HG03571 (cell line): ENCODE data around the gene SPCS1.

ENCODE experiments used
- ATAC-seq: cut with Tn5 transposase; IDR thresholded peaks from one replicate; pipeline ENCODE4 v1.9.1; 2021; ENCODE audit not compliant: unreplicated experiment

Gene SPCS1

DNA sequence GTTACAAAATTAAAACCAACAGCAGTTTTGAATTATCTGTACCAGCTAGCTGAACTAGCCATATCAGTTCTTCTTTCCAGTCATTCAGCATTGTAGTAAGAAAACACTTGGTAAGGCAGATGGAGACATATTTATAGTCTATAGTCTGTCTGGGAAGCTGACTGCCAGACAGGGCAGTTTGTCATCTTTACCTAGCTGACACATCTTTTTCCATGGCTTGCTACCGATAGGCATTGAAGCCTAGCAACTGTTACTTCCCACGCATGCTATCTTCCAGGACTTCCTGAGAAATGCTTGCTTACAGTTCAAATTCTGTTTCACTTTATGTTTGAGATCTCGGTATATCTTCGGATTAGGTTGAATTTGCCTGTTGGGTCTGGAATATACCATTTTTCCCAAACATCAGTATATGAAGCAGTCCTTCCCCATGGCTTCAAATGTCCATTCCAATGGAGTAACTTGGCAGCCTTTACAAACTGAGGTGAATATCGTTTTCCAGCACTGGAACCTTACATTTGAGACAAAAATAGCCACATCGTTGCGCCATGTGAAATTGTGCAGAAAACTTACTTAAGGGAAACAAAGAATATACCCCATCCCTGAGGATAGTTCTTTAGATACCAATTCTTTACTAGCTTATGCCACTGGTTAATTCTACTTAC, 11.2 kb upstream of the SPCS1 start:
- ATAC-seq, result no peak

DNA sequence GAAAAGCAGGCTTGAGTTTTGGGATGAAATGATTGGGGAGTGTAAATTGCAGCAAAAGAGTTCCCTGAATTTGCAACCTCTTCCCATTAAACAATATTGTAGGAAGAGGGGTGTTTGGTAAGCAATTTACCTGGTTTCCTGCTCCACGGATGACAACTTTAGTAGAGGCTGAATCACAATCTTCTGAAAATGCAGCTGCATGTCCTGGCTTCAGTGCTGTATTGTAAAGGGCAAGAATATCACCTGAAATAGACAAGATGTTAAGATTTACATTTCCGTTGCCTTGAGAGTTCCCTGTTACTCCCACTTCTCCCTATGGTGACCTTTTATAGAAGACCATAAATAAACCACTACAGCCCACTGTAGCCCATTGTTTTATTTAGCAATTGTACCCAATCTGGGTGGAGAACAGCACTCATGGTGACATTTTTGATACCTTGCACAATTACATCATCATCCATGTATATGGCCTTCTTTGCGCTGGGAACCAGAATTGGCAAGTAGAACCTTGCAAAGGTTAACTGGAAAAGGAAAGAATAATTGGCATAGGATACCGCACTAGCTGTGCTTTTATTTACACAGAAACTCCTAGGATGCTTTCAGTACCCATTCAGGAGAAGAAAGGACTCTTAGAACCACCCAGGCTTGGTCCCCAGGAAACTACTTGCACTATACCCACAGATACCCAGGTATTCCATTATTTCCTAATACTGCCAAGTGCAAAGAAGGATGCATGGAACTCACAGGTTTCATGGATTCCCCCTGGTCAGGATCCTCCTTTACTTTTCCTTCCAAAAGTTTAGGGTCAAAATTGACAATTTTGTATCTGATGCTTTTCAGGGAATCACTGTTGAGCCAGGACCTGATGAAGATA, 9.9 kb upstream of the SPCS1 start:
- no peak for ATAC-seq

DNA sequence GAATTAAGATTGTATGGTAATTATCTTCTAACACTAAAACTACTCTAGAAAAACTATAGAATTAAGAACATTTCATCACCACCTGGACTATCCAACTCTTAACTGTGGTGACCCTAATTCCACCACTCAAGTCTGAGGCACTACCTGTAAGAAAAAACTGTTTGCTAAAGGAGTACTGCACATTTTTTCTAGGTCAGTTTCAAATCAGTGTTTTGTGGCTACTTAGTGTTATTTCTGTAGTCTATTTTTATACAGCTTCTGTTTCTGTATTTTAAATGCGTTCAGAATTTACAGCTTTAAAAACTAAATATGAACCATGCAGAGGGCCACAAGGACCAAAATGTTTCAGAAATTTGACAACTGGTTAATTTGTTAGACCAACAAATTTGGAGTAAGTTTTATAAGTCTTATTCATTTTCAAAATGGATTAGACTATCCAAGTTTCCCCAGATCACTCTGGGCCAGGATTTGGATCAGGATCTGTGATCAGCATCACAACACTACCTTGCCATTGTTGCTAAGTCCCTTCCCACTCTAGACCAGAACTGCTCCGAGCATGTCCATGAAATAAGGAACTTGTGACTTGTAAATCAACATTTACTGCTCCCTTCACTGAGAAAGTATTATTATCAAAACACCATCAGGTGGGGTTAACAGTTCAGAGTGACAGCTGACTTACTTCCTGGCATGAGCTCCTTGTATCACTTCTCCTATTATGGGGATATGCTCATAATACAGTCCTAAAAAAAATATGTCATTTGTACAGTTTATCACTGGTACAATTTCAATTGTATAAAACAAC, 8.9 kb upstream of the SPCS1 start:
- ATAC-seq, result no peak

DNA sequence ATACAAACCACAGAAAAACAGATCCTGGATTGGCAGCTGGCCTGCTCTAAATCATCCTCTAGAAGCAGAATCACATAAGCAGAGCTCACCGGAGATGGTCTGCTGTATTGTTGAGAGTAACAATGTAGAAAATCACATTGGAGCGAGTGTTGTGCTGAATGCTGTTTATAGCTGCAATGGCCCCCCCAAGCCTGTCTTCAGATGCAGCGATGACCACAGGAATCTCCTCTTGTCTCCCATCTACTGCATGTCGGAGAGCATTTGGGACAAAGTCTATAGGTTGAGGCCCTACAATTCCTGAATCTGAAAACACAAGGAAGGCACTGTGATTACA, 8.3 kb upstream of the SPCS1 start:
- no peak for ATAC-seq

DNA sequence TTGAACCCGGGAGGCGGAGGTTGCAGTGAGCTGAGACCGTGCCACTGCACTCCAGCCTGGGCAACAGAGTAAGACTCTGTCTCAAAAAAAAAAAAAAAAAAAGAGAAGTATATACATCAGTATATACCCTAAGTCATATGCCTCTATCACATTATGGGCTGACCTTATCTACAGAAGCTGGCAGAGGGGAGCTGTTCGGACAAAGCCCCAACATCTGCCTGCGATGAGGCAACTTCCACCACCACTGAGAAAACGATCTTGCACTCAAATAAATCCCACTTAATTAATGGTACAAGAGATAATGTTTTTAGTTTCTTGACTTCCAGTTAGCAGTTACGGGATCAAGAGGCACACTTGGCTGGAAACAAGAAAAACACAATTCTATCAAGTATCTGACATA, 2.6 kb upstream of the SPCS1 start:
- no peak for ATAC-seq

DNA sequence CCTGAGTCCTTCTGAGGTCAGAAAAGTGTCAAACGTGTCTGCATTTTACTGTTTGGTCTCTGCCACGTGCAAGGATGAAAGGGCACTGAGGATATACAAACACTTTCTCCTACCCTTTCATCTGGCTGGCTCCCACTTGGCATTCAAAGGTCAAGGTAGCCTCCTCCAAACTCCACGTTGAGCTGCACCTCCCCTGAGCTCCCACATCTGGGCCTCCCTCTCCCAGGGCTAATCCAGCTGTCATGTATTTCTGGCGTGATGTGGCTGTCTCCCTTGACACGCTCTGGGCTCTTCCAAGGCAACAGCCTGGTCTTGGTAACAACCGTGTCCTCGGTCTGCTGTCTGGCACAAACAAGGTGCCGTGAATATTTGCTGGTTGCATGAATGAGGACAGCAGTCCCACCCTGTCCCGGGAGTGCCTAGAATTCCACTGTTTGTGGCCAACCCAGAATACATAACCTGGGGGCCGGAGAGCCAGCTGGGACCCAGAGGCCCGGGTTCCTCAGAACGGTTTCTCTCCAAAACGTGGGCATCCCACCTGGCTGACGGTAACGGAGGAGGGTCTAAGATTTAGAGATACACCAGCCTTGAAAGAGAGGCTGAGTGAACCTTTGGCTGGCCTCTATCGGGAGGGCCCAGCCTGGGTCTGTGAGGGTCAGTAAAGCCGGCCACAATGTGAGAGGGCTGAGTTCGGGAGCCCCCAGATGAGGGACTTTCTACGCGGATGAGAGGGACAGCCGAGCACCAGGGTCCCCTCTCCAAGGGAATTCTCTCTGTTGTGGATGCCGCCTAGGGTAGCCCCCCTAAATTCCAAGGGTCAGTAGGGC, 1.1 kb upstream of the SPCS1 start:
- no peak for ATAC-seq

DNA sequence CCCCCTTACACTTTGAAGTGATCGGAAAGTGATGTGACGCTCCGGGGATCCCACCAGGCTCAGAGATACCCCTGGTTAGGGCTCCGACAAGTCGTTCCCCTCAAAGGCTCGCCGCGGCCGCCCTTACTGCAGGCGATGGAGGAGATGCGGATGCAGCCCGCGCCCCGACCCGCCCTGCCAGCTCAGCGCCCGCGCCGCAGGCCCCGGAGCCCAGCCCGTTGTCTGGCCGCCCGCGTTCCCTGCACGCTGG, 543 bp upstream of the SPCS1 start:
- no peak for ATAC-seq

DNA sequence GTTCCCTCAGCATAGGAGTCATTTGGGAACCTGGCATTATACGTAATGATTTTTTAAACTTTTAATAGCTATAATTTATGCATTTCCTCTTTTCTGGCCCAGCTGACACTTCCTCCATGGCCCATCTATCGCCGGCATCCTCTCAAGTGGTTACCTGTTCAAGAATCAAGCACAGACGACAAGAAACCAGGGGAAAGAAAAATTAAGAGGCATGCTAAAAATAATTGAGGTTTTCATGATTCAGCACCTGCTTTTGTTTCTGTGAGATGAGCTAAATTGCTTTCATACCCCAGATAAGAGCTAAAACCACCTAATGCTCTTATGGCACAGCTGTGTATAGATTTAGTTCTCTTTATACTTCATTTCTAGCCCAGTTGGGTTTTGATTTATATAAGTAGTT, 1.7 kb downstream of the SPCS1 start:
- no peak for ATAC-seq

DNA sequence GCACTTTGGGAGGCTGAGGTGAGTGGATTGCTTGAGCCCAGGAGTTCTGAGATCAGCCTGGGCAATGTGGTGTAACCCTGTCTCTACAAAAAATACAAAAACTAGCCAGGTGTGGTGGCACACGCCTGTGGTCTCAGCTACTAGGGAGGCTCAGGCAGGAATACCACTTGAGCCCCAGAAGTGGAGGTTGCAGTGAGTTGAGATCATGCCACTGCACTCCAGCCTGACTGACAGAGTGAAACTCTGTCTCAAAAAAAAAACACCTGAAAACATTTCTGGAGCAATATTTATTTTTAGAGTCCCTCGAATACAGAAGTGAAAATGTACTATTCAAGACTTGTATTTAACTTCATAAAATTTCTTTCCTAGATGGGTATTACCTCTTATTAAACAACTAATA, 4.6 kb downstream of the SPCS1 start:
- ATAC-seq, result no peak

DNA sequence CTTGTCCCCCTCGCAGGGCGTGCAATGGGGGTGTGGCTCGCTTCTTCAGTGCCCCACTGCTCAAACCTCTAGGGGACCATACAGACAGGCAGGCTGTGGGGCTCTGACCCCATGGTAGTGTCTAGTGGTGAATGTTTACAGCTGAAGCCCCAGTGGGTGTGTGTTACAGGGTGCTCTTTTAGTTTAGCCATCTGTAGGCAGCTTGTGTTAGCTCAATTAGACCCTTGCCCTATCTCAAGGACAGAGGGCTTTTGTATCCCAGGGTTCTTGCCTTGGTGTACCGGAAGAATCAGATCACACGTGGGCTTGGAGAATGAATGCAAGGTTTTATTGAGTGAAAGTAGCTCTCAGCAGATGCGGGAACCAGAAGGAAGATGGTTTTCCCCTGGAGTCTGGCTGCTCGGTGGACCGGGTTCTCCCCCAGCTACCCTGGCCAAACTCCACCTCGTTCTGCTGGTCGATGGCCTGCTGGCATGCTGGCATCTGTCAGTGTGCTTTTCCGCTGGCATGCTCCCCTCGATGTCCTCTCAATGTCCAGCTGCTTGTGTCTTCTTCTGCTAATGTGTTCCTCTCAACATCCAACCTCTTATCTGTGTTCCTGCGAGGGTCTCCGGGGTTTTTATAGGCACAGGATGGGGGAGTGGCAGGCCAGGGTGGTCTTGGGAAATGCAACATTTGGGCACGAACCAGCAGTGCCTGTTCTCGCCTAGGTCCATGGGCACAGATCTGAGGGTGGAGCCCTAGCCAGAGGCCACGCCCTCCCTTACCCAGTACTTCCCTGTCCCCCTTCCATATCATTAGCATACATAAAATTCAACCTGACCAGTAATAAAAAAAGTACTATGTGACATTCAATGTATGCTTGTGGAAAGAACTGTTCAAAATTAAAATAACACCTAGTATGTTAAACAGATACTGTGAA, 6.6 kb downstream of the SPCS1 start:
- no peak for ATAC-seq

DNA sequence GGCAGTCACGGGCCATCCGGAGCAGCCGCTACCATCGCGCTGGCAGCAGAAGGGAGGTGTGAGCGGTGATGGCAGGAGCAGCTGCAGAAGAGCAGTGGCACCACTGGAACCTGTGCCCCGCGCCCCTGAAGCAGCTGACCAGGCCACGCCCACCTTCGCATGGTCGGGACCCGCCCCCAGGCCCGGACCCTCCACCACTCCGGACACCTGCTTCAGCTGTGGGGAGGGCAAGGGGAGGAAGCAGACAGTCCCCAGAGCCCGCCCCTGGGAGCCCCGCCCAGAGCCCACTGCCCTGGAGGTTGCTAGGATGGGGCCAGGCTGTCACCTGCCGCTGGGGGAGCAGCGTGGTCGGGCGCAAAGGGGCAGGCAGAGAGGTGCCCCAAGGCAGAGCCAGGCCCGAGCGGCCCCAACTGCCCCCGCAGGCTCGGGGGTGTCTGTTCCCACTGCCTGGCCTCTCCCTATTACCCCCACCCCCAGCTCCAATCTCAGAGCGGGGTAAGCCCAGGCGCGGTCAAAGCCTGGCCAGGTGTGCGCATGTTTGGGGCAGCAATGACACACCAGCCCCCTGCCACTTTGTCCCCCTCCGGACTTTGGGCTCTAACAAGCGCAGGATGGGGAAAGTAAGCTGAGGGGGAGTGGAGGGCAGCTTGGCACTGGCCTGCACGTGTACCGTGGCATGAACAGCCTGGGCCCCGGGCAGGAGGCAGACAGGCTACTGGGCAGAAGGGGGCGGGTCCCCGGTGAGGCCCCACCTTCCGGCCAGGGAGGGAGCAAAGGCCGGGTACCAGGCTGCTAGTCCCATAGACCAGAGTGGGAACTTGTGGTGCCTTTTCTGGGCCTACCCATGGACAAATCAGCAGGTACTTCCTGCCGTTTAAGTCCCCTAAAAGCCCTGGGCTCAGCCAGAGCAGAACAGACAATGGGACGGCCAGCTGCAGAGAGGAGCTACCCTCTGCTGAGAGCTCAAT, 8.7 kb downstream of the SPCS1 start:
- ATAC-seq, result no peak

DNA sequence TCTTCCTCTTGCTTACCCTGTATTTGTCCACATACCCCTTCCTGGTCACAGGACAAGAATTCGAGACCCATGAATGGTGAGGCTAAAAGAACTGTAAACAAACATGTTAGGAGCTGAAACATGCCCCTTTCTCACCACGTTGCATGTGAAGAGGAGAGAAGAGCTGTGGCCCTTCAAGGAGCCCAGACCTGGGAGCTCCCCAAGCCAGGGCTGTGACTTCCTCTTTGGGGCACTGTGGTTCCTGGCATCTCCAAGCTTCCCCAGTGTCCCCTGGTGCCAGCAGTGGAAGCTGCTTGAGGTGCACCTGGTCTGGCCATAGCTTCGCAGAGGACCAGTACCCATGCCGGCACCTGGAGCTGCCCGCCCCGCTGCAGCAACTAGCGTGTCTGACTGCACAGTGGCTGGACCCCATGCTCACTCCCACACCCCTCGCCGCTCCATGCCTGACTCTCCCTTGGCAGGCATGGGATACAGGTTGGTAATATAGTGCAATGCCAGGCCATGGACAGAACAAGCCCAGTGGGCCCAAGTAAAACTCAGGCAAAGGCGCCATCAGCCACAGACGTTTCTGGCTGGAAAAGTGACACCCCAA, 9.9 kb downstream of the SPCS1 start:
- ATAC-seq, result no peak

DNA sequence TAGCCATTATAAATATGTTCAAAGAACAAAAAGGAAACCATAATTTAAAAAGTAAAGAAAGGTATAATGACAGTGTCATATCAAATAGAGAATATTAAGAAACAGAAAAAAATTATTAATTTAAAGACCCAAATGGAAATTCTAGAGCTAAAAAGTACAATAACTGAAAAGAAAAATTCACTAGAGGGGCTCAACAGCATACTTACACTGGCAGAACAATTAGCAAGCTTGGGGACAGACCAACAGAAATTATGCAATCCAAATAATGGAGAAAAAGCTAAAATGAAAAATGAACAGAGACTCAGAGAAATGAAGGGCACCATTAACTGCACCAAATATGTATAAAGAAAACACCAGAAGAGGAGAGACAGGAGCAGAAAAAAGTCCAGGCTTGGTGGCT, 13.7 kb downstream of the SPCS1 start:
- ATAC-seq, result no peak

DNA sequence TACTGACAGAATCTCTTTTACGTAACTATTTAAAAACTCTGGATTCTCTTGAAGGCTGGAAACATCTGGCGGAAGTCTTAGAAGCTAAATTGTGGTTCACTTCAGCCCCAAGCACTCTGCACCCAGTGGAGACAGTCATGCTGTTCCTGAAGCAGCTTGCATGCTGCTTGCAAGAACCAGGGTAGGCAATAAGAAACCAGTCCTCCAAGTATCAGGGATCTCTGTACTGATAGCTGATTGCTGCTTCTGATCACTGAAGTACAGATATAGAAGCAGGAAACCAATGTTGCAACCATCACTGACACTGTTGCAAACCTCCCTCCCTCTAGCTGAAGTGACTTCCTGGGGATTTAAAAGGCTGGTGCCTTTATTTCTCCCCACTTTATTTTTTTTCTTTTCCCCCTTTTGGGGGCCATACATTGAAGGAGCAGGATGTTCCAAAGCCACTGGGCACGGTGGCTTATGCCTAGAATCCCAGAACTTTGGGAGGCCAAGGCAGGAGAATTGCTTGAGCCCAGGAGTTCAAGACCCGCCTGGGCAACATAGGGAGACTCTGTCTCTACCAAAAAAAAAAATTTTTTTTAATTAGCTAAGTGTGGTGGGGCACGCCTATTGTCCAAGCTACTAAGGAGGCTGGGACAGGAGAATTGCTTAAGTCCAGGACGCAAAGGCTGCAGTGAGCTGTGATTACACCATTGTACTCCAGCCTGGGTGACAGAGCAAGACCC, 15.3 kb downstream of the SPCS1 start:
- no peak for ATAC-seq

DNA sequence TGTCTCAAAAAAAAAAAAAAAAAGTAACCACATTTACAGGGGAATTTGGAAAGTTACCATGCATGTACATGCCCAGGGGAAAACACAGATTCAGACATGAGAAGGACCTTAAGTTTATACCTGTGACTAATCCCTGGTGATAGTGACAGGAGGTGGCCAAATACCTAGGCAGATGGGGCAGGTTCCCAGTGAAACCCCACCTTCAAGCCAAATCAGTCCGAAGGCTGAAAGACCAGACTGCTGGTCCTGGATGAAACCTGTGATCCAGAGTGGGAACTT, 15.8 kb downstream of the SPCS1 start:
- no peak for ATAC-seq

DNA sequence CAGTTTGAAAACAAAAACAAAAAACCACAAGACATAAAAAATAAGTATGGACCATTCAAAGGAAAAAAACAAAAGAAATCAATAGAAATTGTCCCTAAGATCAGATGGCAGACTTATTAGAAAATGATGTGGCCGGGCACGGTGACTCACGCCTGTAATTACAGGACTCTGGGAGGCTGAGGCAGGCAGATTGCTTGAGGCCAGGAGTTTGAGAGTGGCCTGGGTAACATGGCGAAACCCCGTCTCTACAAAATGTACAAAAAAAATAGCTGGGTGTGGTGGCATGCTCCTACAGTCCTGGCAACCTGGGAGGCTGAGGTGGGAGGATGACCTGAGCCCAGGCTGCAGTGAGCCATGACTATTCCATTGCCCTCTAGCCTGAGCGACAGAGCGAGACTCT, 16.6 kb downstream of the SPCS1 start:
- no peak for ATAC-seq

DNA sequence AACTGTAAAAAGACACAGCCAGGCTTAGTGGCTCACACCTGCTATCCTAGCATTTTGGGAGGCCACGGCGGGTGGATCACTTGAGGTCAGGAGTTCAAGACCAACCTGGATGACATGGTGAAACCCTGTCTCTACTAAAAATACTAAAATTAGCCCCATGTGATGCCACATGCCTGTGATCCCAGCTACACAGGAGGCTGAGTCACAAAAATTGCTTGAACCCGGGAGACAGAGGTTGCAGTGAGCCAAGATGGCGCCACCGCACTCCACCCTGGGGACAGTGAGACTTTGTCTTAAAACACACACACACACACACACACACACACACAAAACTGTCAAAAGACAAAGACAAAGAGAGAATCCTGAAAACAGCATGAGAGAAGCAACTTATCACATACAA, 18.0 kb downstream of the SPCS1 start:
- no peak for ATAC-seq

DNA sequence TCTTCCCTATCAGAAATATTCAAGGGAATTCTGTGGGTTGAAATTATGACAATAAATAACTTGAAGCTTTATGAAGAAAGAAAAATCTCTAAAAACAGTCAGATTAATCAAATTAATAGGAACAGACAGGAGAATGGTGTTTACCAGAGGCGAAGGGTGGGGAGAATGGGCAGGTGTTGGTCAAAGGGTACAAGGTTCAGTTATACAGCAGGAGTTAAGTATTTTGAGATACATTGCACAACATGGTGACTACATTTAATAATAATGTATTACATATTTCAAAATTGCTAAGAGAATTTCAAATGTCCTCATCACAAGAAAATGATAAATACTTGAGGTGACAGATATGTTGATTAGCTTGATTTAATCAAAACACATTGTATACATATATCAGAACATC, 18.6 kb downstream of the SPCS1 start:
- ATAC-seq, result no peak
